Measurements from ENCODE around the gene APOBEC3A. TPM values are rescaled to one million over a fixed set of nuclear protein-coding genes. Genes with fewer than 3 reads are reported as not detected.

APOBEC3A gene
- total RNA-seq (2012; rRNA removed) (not detected in 2 replicates), polyA plus RNA-seq (2012; rRNA removed) (not detected in 2 replicates), Bru-seq, nascent RNA (not detected), BruChase-seq, experiment 1, labeled RNA remaining after a 6-hour chase (percentile 10 among the genes with signal in this experiment), BruChase-seq, experiment 2, labeled RNA remaining after a 2-hour chase (percentile 8 among the genes with signal in this experiment)
- not detected in 2 replicates for polyA plus RNA-seq (2012; cell fraction: cytosol; rRNA removed)
- polyA plus RNA-seq (2012; cell fraction: nucleus; rRNA removed; ENCODE audit: low replicate concordance) = not detected in 2 replicates
- long read RNA-seq = 0 reads

DNA sequence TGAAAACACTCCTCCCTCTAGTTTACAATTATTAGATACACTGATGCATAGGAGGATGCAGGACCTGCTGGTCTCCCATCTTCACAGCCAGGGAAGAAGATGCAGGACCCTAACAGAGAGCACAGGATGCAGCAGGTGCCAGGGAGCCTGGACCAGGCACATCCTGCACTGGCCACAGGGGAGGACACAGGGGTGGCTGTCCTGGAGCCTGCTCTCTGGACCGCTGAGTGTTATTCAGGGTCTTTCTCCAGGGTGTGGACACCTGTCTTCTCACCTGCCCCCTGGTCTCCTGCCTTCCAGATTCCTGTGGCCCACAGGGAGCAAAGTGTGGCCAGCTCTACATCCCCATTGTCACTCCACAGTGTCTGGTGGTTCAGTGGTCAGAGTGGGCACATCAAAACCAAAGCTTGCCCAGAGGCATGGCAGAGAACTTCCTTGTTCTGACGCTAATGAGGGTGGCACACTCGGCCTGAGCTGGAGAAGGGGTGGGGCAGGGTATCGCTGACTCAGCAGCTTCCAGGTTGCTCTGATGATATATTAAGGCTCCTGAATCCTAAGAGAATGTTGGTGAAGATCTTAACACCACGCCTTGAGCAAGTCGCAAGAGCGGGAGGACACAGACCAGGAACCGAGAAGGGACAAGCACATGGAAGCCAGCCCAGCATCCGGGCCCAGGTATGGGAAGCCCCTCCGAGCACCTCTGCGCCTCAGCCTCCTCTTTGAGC, at the start of gene APOBEC3A:
APOBEC3A (plus strand) TSS at position 564 of the 725 bp plus-strand sequence; CDS start at position 647, 83 bp downstream.
- POLR2A ChIA-PET (ENCODE audit: unreplicated experiment) = no interaction called here
- no peak within 1 kb of the TSS for H3K56ac ChIP-seq (ENCODE audit: extremely low read depth, insufficient read depth, low read length)
- no peak for ATAC-seq (ENCODE audit: low read depth)

More for the DNA sequence above, at the start of gene APOBEC3A:
- no peak for DNase-seq
- no peak within 1 kb of the TSS for H2BK20ac ChIP-seq (ENCODE audit: low read depth, low read length)
- no peak within 1 kb of the TSS for H3K4me2 ChIP-seq (ENCODE audit: low read depth, low read length)
- no TSS peak for BruUV-seq (replicated peaks)
- no peaks in the 10 kb centered on the region for H3K36me3 ChIP-seq (ENCODE audit: control insufficient read depth, insufficient read depth, low read length)
- H3K18ac ChIP-seq (ENCODE audit: low read depth, low read length) = no peak within 1 kb of the TSS
- no peak within 1 kb of the TSS for H3K4me3 ChIP-seq (ENCODE audit: insufficient read depth, low read depth, low read length)
- no peak within 1 kb of the TSS for H4K5ac ChIP-seq (ENCODE audit: low read depth, low read length)
- TF ChIP-seq SMC3 (IDR thresholded peaks at IDR 0.05; ENCODE audit: low read depth, low read length) (no peak), RFX5 (IDR thresholded peaks at IDR 0.05; ENCODE audit: low read depth, low read length) (no peak), MAFK (IDR thresholded peaks at IDR 0.05; ENCODE audit: low read depth, low read length) (peak; percentile 95), ELK1 (IDR thresholded peaks at IDR 0.05; ENCODE audit: borderline replicate concordance, low read depth, low read length) (no peak), POLR2A (IDR thresholded peaks at IDR 0.05; ENCODE audit: low read depth, low read length) (no peak), MXI1 (IDR thresholded peaks at IDR 0.05; ENCODE audit: borderline replicate concordance, low read depth, low read length) (no peak)
- no peak within 1 kb of the TSS for H4K8ac ChIP-seq (ENCODE audit: low read depth in 2 of 2, low read length in 2 of 2)
- no peak within 1 kb of the TSS for H3K23ac ChIP-seq (ENCODE audit: low read depth, low read length)
- in situ Hi-C loops (cut with MboI; ENCODE audit: low sequenced_read_pairs) (no loop called here), intact Hi-C loops (cut with micrococcal nuclease) (no loop called here), dilution Hi-C loops (cut with HindIII; ENCODE audit: low sequenced_read_pairs, unreplicated experiment) (no loop called here)
- H3K79me1 ChIP-seq (ENCODE audit: low read depth in 1 of 2, low read length in 2 of 2) = no peaks in the 10 kb centered on the region
- H3K9ac ChIP-seq (ENCODE audit: low read depth, low read length) = no peak within 1 kb of the TSS
- H3K27ac ChIP-seq (ENCODE audit: insufficient read depth, low read length) = no peak within 1 kb of the TSS
- no peak within 1 kb of the TSS for H2AFZ ChIP-seq (replicated peaks; ENCODE audit: low read length, poor library complexity)
- no peak within 1 kb of the TSS for H2AK5ac ChIP-seq (ENCODE audit: low read depth, low read length)
- H3K9me1 ChIP-seq (ENCODE audit: insufficient read depth, low read length) = no peaks in the 10 kb centered on the region
- no peaks in the 10 kb centered on the region; the same call in 1 of the 2 replicates for H4K20me1 ChIP-seq (ENCODE audit: insufficient read depth, low read length)
- no peak within 1 kb of the TSS for H3K14ac ChIP-seq (replicated peaks; ENCODE audit: low read depth, low read length)
- no peak within 1 kb of the TSS for H2BK15ac ChIP-seq (ENCODE audit: low read depth, low read length)
- H2AK9ac ChIP-seq (replicated peaks; ENCODE audit: low read depth, low read length, poor library complexity) = no peak within 1 kb of the TSS
- peaks cover 60% of the 10 kb centered on the region for H3K27me3 ChIP-seq (ENCODE audit: control insufficient read depth, insufficient read depth, low read length)
- CTCF ChIA-PET = no interaction called here
- H3K9me3 ChIP-seq (ENCODE audit: control insufficient read depth, insufficient read depth, low read length) = no peaks in the 10 kb centered on the region
- no peak within 1 kb of the TSS for H3K4ac ChIP-seq (ENCODE audit: low read depth, low read length)
- H2BK5ac ChIP-seq (ENCODE audit: low read depth, low read length, poor library complexity, severe bottlenecking) = no peak within 1 kb of the TSS
- WGBS, 2 experiments (ENCODE audit: extremely low coverage in 2 of 2, insufficient read length in 1 of 2) = 69% methylated on average over 6 of the region's 11 CpGs; no CpG with 5 or more reads in 1 of the 2 experiments
- no peak within 1 kb of the TSS for H2BK120ac ChIP-seq (ENCODE audit: low read depth, low read length)
- H4K91ac ChIP-seq (ENCODE audit: insufficient read depth, low read depth, low read length) = no peak within 1 kb of the TSS
- H3K4me1 ChIP-seq (ENCODE audit: control insufficient read depth, insufficient read depth, low read length) = no peaks in the 10 kb centered on the region
